GM15510 (cell line): ENCODE data around the gene BCL2L2.

Experiments
- POLR2A ChIP-seq: IDR thresholded peaks from 3 replicates; pipeline ENCODE4 v1.6.1; 2011; ENCODE audit warnings: borderline replicate concordance; ENCODE audit not compliant: insufficient read length; ENCODE audit errors: extremely low read depth

Gene BCL2L2, protein sequence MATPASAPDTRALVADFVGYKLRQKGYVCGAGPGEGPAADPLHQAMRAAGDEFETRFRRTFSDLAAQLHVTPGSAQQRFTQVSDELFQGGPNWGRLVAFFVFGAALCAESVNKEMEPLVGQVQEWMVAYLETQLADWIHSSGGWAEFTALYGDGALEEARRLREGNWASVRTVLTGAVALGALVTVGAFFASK

DNA sequence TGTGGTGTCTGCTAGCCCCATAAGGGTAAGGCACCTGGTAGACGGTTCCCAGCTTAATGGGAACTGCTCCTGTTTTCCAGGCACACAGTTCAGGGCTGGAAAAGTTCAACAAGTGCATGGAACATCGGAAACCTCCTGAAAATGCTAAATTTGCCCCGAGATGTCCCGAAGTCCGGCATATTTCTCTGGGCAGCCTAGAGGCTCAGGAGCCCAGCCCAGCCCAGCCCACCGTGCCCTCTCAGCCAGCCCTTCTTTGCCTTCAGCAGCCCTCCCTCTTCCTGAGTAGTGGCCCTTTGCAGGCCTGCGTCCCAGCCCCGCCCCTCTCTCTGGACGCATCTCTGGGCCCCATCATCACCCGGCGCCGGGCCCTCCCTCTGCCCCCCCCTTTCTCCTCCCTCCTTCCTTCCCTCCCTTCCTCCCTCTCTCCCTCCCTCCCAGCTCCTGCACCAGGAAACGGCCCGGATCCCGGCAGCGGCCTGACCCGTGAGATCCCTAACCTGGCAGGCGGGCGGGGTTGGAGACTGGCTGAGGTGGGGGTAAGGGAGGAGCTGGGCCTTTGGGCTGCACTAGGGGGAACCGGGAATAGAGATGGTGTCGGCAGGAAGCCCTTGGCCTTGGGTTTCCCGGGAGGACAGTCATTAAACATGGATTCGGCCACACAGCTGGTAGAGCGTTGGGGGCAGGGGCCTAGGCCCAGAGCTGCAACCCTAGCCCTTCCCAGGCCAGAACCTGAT, at the start of gene BCL2L2:
Gene BCL2L2, plus strand, starts transcription at position 422 of the 734 bp plus-strand sequence. CDS start 935 bp downstream, outside the sequence.
- TF ChIP-seq POLR2A, result peak; percentile 85

DNA sequence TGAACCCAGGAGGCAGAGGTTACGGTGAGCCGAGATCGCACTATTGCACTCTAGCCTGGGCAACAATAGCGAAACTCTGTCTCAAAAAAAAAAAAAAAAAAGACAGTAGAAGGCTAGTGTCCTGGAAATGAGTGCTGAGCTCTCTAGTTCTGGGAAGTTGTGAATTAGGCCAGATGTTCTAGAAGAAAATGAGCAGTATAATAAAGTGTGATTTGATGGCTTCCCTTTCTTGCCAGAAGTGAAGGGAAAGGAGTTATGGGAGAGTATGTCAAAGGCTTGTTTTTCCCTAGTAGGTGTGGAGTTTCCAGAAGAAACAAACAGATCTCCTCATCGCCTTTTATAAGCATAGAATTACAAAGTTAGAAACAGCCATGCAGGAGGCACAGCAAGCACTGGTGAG, 48.4 kb upstream of the BCL2L2 start:
- TF ChIP-seq POLR2A, result no peak

DNA sequence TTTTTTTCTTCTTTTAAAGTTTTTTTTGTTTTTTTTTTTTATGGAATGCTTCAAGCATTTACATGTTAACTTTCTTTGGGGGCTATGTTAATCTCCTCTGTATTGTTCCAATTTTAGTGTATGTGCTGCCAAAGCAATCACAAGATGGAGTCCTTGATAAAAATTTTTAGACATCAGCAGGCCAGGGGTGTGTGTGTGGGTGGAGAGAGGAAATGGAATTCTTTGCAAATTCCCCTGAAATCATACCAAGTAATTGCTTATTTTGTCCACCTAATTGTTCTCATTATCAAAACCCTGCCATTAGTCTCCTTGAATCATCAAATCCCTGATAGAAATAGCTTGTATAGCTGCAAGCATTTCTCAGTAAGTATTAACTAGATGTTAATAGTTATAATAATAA, 47.2 kb upstream of the BCL2L2 start:
- TF ChIP-seq POLR2A, result no peak

DNA sequence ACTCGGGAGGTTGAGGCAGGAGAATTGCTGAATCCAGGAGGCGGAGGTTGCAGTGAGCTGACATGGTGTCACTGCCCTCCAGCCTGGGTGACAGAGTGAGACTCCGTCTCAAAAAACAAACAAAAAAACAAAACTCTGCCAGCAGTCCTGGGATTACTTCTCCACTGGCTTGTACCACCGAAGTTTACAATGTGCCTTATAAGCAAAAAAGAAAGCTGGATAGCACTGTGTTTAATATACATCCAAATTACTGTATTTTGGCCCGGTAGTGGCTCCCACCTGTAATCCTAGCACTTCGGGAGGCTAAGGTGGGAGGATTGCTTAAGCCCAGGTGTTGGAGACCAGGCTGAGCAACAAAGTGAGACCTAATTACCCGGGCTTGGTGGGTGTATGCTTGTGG, 37.4 kb upstream of the BCL2L2 start:
- no peak for TF ChIP-seq POLR2A

DNA sequence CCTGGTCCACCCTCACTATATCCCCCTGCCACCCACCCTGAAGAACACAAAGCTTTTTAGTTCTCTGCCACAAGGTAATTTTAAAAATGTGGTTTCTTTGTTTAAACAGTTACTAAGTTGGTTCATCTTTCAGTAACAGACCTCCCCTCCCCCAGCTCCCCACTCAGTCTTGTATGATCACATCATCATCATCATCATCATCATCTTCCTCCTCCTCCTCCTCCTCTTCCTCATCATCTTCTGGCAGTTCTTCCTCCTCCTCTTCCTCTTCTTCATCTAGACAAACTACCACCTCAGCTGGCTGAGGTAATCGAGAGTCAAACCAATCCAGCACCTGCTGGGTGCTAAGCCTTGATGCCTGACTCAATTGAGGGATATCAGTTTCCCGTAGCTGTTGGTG, 31.2 kb upstream of the BCL2L2 start:
- TF ChIP-seq POLR2A, result no peak

DNA sequence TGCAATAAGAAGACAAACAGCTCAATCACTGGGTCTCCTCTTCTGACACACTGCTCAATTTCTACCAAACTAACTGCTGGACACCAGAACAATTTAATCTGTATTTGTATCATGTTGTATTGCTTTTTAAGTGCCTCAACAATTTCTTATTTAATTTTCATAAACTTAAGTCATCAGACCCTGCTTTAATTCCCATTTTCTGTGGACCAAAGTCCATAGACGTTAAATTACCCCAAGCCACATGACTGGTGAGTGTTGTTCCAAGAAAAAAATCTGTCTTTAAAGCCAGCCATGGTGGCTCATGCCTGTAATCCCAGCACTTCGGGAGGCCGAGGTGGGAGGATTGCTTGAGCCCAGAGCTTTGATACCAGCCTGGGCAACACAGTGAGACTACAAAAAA, 29.4 kb upstream of the BCL2L2 start:
- TF ChIP-seq POLR2A, result no peak

DNA sequence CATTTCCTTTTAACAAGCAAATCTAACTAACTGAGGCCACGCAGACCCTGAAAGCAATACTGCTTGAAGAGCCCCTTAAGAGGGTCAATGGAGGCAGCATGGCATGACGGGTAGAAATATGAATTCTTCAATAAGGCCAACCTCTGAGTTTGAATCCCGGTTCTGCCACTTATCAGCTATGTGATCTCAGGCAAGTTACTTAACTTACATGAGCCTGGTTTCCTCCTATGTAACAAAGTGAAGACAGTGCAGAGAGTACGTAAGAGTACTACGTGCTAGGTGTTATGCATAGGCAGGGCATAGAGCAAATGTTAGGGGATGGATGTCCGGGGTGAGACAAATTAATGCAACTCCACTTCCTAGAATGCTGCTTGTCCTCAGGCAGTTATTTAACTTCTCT, 25.4 kb upstream of the BCL2L2 start:
- TF ChIP-seq POLR2A, result no peak

DNA sequence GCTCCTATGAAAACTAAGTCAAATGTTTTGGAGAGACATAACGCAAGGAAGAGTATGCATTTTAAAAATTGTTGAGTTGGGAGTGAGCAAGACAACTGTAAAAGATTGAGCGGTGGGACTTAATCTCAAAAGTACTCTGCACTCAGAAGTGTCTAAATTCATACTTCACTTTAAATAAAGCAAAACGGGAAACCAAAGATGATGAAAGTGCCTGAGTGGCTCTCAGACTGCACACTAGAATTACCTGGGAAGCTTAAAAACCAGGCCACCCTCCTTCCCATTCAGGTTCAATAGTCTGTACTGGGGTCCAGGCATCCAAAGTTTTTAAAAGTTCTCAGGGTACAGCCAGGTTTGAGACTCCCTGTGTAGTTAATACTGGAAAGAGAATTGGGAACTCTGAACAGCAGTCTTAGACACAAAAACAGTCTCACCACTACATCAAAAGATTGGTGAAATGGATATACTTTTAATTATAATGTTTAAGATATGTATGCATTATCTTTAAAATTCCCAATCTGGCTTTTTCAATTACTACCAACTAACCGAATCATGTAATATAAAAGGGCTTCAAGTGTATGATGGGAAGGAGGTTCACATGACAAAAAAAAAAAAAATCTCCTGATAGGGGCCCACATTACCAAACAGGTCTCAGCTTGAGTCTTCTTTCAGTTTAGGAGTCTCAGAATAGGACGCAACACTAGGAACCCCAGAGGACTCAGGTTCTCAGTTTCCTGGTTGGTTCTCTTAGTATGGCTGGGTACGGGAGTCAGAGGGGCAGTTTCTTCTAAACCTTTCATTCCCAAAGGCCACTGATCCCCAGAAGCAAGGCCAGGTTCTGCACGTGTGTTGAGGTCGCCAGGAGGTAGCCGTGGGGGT, 21.7 kb upstream of the BCL2L2 start:
- peak; percentile 21 for TF ChIP-seq POLR2A

DNA sequence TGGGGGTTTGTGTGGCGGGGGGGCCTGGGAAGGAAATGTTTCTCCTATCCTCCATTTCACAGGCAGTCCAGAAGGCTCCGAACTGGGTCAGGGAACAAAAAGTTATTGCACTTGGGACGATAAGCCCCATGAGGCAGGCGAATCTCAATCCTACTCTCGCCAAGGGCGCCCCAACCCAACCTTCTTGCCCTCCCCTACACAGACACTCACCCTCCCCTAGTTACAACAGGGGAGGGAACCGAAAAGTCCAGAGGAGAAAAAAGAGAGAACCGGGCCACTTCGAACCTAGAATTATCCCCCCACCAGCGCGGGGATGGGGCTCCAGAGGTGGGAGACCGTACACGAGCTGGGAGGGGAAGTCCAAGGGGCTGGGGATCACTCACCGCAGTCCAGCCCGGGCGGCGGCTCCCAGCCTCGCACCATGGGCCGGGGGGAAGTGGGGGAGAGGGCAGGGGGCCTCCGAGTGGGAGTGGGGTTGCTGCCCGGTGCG, 21.1 kb upstream of the BCL2L2 start:
- TF ChIP-seq POLR2A, result no peak

DNA sequence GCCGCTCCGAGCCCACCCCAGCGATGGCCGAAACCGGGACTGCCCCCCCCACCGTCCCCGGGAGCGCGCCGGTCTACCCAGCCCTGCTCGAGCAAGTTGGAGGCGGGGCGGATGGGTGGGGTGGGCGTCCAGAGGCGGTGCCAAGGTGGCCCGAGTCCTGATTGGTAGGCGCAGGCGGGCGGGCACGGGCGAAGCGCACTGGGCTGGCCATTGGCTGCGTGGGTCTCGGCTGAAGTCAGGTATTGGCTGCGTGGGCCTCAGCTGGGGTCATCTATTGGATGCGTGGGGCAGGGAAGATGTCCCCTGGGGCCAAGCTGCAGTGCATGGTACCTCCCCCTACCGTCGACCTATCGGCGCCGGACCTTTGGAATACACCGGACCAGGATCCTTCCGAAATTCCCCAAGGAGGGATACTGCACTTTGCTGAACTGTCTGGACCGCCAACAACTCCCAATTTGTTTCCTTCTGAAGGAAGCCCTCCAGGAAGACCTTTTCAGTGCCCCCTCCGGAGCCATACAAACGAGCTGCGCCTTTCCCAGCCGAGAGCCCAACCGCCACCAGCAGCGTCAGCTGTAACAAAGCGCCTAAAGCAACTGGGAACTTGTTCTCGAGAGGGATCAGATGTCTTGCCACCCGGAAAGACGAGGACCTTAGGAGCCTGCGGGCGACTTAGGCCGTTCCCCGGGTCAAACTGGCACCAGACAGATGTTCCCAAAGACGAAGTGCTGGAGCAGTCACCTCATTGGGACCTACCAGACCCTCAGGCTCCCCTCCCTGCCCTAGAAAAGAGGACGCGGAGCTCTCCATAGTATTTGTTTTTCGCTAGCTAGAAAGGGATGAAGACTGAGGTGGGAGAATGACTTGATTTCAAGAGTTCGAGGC, 20.4 kb upstream of the BCL2L2 start, which contains the start of gene HOMEZ:
Gene HOMEZ, minus strand, starts transcription at position 113 of the 882 bp plus-strand sequence. CDS start 180 bp downstream, outside the sequence.
- peak; percentile 82 for TF ChIP-seq POLR2A

DNA sequence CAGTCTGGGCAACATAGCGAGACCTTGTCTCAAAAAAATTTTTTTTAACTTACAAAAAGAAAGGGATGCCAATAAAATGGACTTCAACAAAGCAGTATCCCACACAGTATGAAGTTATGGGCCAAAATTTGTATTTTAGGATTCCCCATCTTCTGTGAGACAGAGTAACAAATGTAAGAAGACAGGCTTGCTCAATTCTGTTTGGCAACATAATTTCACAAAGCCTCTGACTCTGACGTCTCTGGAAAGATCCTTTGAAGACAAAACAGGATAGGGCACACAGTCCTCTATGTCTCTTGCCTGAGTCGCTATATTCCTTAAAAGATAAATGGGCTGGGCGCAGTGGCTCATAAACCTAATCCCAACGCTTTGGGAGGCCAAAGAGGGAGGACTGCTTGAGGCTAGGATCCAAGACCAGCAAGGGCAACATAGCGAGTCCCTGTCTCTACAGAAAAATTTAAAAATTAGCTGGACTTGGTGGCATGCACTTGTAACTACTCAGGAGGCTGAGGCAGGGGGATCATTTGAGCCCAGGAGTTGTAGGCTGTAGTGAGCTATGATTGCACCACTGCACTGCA, 19.6 kb upstream of the BCL2L2 start:
- TF ChIP-seq POLR2A, result no peak

DNA sequence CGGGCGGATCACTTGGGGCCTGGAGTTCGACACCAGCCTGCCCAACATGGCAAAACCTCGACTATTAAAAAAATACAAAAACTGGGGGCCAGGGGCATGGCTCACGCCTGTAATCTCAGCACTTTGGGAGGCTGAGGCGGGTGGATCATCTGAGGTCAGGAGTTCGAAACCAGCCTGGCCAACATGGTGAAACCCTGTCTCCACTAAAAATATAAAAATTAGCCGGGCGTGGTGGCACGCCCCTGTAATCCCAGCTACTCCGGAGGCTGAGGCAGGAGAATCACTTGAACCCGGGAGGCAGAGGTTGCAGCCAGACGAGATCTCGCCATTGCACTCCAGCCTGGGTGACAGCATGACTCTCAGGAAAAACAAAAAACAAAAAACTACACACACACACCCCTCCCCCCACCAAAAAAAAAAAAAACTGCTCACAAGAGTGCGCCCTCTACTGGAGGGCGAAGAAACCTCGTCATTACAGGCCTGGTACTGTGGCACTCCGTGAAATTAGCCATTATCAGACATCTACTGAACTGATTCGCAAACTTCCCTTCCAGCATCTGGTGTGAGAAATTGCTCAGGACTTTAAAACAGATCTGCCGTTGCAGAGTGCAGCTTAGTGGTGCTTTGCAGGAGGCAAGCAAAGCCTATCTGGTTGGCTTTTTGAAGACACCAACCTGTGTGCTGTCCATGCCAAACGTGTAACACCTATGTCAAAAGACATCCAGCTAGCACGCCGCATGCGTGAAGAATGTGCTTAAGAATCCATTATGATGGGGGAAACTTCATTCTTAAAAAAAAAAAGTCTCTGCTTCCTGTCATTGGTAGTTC, 11.7 kb upstream of the BCL2L2 start:
- no peak for TF ChIP-seq POLR2A
